Activated gamma-delta T cell treated with Interleukin-2 at 50 U/mL for 16 hours (primary cell): ENCODE data around the gene CNPY1.

ENCODE experiments used
- DNase-seq: peaks from one replicate; pipeline ENCODE4 v3.0.0-alpha.2; 2020

CNPY1 gene

DNA sequence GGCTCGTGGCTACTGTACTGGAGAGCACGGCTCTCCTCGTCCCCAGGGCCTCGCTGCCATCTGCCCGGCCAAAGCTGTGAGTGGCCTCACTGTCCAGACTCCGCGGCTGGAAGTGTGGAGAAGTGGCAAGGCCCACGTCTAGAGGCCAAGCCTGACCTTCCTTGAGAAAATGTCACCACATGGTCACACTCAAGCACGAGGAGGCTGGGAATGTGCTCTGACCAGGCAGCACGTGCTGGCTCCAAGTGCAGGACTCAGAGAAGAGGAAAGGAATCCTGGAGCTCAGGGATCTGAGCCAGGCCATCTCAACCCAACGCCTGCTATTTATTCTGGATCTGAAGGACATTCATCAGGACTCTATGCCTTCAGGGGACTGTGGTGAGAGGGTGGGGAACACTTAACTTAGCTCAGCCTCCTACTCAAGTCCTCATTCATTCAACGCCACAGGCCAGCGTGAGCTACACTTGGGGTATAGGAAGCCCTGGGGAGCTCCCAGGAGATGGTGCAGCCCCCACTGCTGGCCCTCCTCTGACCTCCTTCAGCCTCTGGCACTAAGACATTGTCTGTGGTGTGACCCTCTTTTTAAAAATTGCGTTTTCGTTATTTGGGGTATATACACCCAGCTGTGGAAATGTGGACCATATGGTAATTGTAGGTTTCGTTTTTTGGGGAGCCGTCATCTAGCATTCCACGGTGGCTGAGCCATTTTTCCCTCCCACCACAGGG, 59.4 kb downstream of the CNPY1 start:
- no peak for DNase-seq

DNA sequence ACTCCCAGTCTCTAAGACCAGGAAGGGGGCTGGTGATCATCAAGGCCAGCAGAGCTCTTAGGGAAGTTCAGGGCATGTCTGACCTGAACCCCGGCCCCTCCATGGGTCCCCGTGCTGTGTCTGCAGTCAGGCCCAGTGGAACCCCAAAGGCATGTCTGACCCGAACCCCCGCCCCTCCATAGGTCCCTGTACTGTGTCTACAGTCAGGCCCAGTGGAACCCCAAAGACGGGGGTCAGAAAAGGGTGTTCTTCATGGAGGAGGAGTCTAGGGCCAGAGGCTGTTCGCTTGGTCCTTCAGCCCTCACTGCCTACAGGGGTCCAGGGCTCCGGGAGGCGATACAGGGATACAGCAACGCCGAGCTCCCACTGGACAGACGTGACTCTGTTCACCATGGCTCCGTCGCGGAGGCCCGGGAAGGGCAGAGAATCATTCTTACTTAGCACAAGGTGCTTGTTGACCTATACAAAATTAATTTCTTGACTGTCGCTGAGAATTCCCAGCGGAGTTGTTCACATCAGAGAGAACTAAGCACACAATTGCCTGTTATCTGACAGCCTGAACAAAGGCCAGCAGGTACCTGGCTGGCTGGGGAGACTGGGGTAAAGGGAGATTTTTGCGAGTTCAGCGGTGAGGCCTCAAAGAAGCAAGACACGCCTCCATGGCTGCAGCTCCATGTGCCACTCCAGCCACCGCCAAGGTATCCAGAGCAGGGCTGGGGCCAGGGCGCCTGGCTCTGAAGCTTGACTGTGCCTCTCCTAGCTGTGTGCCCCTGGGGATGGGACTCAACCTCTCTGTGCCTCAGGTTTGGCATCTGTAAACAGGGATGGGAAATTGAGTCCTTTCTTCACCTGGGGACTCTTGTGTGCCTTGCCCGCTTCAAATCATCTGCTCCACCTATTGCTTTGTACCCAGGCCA, 61.6 kb downstream of the CNPY1 start:
- DNase-seq: no peak

DNA sequence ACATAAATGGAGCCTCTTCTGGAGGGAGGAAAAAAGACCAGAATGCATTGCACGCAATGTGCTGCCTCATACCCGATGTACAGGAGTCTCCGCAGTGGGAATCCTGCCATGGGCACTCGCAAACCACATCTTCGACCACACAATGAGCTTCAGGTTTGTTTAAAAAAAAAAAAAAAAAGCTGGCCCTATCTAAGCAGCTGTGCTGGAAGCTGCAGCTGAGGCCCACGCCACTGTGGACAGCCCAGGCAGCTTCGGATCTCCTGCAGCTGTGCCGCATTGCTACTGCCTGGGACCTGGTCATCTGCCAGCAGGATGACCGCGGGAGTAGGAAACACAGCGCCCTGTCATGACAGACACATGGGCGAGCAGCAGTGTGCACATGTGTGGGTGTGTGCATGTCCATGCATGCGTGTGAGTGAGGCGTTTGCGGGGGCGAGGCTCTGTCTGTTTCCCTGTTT, 62.5 kb downstream of the CNPY1 start:
- no peak for DNase-seq

DNA sequence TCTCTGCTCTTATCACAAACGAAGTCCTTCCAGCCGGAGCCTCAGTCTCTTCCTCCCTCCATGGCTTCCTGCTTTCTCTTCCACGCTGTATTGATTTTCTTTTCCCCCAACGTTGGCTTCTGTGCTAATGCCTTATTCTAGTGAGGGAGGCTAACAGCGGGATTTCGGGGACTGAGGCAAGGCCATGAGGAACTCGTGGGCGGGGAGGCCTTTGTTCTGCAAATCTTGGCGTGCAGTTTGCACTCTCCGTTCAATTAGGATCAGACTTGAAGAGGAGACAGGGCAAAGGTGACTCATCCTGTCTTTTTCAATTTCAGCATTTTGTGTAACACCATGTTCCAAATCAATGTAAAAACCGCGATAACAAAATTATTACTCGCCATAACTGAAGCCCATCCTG, 63.1 kb downstream of the CNPY1 start:
- DNase-seq: no peak

DNA sequence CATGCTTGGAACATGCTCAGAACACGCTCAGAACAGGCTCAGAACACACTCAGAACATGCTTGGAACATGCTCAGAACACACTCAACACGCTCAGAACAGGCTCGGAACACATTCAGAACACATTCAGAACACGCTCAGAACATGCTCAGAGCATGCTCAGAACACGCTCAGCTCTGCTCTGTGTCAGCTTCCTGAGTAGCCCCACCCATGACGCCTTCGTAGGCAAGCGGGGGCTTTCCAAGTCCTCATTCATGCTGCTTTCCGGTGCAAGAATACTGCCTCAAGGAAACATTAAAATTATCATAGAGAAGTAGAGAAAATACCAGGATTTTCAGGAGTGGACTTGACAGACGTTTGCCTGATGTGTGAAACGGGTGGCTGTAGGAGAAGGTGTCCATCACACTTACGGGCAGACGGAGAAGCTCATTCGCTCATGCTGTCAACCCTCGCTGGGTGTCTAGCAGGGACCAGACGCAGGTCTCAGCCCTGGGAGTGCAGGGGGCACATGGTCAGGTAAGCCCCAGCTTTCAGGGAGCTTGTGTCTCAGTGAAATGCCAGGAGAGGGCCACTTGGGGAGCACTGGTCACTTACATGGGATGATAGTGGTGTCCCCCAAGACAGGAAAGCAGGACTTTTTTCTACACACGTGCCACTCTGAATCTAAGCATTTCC, 63.7 kb downstream of the CNPY1 start:
- DNase-seq: no peak

DNA sequence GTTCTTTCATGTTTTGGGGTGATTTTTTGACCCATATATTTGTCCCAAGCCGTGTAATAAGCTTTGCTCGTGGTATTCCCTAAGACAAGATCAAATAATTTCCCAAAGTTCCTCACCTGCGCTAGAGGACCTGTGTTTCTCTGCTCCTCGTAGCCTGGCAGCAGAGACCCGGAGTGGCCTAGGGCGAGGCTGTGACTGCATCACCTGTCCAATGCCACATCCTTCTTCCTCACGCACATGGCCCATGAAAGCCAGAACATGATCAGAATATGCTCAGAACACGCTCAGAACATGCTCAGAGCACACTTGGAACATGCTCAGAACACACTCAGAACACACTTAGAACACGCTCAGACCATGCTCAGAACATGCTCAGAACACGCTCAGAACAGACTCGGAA, 64.6 kb downstream of the CNPY1 start:
- no peak for DNase-seq

DNA sequence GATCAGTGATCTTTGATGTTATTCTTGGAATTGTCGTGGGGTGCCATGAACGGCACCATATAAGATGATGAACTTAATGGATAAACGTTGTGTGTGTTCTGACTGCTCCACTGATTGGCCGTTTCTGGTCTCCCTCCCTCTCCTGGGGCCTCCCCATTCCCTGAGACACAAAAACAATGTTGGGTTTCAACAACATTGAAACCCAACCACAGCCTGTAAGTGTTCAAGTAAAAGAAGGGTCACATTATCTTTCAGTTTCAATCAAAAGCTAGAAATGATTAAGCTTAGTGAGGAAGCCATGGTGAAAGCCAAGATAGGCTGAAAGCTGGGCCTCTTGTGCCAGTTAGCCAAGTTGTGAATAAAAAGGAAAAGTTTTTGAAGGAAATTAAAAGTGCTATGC, 68.9 kb downstream of the CNPY1 start:
- DNase-seq: no peak

DNA sequence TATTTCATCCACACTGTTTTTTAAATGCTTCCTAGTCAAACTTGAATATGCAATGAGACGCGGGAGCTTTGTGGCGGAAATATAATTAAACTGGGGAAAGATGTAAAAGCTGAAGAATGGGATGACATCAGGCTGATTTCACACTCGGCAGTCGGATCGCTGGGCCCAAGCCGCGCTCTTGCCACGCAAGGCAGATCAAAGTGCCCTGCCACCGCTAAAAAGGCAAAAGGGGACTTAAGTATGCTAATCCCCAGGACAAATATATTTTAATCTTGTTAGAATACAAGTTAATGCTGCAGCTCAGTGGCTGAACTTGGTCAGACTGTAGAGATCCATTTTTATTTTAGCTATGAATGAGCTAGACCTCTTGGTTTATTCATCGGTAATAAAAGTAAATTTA, 74.6 kb downstream of the CNPY1 start:
- DNase-seq: no peak

DNA sequence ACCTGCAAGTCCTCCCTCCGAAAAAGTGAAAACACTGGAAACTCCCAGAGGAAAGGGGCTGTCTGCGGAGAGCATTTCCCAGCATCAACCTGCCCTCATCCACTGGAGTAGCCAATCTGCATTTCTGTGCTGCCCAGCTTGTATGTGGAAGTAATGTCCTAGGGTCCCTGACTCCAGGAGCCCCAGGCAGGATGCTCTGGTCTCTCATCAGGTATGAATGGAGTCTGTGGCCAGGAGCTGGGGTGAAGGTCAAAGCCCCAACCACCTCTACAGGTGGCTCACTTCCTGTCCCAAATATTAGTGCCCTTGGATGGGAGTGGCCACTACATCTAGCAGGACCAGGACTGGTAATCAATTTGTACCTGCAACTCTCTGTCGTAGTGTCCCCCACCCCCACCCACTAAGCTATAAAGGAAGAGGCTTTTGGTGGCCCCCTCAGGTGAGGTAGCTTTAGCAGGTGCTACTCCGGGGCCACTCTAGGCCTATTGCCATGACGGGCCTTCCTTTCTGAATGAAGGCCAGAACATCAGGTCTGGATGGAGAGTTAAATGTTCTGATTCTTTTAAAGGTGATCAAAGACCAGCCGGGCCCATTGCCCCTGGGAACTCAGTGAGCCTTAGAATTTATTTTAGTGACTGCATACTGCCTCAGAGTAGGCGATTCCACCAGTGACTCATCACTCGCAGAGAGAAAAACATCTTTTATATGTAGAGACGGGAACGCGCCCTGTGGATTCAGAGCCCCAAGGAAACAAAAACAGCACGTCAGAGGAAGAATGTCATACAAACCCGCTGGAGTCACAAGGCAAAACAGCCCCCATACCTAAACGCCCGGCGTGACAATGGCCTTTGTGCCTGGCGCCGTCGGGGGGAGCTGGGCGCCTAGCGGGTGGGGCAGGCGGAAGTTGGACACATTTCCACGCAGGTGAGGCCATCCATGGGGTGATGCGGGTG, 75.4 kb downstream of the CNPY1 start:
- no peak for DNase-seq

DNA sequence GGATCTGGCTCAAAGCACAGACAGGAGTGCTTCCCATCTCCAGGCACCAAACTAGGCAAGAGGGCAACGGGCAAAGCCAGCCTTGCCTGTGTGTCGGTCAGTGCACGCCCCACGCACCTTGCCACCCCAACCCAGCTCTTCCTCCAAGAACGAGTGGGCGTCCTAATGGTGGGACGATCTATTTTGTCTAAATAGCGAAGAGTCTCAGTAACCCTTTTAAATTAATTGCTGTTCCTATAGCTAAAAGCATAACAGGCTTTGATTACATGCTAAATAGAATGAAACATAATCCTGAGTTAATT, 76.2 kb downstream of the CNPY1 start:
- DNase-seq: no peak

DNA sequence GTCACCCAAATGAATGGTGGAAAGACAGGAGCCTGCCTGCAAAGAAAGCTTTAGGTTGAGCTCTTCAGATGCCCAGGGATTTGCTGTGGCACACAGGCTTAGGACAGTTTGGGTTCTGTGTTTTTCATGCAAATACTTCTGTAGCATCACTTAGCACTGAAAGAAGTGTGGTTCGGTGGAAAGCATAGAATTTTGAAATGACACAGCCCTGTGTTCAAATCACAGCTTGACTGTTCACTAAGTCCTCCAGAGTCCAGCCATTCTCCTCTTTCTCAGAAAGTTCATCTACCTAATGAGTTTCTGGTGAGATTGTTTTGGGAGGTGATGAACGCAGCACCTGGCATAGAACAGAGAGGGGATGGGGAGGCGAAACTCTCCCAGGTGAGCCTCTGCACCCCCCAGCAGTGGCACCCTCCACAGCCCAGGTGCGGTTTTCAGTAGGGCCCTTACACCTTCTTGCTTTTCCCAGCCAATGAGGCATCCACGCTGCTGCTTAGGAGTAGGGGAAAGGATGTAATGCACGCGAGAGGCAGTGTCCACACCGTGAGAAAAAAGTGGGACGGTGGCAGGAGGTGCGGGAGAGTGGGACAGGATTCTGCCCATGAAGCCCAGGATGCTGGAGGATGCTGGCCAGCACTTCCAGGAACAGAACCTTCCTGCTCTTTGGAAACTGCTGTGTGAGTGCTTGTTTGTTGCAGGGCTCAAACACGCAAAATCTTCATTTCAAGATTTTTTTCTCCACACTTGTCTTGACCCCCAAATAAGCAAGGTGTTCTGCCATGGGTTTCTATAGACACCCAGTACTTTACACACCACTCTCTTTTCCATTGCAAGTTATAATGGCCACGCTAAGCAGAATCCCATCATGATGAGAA, 76.8 kb downstream of the CNPY1 start:
- DNase-seq: no peak

DNA sequence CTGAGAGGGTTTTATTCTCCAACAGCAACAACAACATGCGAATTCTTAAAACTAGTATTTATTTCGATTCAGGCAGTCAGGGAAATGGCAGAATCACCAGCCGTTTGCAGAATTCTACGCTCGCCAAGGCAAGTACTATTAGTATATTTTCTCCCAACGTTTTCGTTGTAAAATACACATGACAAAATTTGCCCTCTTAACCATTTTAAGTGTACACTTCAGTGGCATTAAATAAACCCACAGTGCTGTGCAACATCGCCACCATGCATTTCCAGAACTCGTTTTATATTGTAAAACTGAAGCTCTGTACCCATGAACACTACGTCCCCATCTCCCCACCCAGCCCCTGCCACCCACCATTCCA, 77.6 kb downstream of the CNPY1 start:
- DNase-seq: no peak

DNA sequence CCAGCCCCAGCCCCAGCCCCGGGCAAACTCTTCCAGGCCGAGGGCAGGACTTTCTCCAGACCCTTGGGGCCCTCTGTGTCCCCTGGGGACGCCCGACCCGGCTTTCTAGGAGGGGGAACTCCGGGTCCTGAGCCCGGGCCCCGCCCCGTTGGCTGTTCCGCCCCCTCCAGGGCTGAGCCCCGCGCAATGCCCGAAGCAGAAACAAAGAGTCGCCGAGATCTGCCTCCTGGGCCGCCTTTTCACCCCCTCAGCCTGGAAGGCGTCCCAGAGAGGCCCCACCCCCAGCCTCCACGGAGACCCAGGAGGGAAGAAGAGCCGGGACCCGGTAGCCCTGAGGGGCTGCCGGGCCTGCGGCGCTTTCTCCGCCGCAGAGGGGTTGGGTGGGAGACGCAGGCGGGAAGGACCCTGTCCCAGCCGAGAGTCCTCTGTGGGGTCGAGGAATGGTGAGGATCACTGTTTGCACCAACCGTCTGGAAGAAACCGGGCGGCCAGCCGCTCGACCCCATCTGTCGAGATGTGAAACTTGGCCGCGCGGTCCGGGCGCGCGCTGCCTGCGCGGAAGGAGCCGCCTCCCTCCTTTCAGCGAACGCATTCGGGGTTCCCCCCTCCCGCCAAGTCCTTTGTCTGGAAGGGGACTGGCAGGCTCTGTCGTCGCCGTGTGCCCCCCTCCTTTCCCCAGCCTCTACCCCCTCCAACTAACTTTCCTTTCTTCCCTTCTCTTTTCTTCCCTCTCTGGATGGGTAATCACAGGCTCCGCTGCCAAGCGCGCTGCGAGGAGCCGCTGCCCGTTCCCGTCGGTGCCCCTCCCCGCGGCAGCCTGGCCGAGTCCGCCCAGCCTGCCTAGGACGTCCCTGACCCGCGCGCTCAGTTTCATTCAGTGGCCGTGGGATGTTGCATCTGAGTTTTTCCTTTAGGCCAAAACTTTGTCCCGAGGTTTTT, 78.2 kb downstream of the CNPY1 start:
- no peak for DNase-seq

DNA sequence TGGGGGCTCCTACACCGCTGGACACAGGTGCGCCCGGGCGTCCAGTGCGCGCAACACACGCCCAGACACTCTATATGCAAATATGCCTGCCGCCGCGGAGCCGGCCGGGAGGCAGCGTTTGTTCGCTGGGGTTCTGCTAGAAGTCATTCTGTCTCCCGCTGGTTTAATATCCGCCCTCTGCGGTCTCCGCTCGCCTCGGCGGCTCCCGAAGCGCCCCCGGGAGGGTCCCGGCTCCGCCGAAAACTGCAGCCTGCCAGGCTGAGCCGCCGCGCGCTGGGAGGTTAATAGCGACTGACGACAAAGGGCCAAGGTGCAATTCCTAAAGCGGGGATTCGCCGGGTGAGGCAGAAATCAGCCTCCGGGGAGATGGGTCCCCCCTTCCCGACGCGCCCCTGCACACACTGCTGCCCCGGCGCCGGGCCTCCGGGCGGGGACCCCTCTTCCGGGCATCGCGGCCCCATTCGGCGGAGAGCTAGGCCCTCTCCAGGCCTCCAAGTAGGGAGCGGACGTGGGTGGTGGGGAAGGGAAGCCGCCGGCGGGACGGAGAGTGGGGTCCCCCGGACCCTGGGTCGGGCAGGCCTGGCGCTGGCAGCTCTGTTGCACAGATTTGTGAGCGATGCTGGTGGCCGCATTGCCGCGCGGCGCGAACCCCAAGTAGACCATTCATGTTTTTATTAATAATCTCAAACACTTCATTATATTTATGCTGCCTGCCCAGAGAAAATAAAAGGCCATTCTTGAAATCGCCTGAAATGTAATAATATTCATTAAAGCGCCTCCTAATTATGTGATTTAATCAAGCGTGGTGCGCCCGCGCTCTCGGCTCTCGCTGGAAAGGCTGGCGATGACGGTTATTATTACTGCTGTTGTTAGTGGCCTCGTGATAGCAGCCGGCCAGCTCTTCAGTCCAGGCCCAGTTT, 79.3 kb downstream of the CNPY1 start:
- DNase-seq: no peak

DNA sequence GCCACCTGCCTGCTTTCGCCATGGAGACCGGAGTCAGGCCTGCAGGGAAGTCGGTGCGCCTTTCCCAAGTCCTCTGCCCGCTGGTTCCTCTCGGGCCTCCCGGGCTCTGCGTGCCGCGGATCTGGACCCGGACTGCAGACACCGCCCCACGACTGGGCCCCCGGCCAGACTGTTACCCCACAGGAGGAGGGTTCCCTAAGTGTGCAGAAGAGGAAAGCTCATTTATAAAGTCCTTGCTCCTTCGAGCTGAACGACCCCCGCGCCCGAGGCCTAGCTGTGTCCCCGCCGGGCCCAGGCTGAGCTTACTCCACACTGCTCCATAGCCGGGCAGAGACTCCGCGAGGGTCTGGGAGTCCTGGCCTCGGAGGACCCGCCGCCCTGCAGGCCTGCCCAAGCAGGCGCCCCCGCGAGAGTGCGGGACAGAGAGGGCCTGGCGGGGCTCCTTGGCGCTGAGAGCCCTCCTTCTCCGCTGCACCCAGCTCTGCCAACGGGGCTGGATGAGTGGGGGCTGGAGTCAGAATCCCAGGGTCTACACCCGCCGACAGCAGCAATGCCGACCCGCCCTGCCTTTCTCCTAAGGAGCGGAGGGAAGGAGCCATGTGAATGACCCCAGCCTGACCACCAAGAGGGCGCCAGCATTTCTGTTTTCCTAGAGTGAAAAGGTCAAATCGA, 80.1 kb downstream of the CNPY1 start:
- no peak for DNase-seq

DNA sequence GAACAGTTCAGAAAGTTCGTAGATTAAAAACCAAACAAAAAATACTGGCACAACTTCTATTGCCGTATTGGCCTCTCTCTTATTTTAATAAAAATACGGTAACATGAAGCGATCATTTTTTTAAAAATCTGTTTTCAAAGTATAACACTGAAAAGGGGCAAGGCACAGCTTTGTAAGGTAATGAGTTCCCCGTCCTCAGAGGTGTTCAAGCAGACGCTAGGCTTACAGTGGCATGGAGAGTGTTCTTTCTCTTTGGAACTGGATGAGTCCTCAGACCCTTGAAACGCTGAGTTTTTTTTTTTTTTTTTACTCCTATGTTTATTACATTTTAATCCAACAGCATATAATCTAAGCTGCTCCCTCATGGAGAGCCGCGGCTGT, 80.6 kb downstream of the CNPY1 start:
- DNase-seq: no peak

DNA sequence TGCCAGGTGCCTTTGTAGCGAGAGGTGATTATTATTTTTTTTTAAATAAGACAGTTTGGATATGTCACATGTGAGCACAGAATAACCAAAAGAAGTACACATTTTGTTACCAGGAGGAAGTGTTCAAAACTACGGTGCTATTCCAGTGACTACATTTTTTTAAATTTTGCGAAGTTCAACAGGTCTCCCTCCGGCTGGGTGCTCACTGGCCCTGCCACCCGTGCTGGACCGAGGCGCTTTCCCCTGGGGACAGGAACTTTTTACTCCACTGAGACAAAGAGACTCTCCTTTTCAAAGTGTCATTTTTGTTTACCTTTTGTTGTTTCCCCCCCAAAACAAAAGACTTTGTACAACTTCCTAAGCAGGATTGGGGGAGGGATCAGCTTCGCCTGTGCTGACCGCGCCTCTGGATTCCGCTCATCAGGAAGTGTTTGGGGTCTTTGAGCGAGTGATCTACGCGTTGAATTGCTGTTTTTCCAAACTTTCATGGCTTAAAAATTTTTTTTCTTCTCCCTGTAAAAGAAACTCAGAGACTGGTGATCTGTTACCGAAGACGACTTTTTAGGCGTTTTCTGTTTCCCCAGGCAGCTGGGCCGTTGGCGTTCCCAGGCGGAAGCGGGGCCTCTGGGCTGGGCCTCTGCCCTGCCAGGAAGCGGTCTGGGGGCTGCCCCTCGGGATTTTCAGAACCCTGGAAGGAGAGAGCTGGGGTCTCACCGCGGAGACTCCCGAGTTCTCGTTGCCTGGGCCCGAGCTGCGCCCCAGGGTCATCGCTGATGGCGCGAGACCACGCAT, 81.2 kb downstream of the CNPY1 start:
- DNase-seq: no peak

DNA sequence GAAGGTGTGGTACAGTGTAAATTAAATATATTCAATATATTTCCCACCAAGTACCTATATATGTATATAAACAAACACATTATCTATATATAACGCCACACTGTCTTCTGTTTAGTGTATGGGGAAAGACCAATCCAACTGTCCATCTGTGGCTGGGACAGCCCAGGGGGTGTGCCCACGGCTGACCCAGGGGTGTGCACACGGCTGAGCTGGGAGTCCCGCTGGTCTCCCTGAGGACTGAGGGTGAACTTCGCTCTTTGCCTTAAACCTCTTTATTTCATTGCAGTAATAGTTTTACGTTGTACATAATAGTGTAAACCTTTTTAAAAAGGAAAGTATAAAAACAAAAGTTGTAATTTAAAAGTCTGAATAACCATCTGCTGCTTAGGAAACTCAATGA, 82.2 kb downstream of the CNPY1 start:
- no peak for DNase-seq
